ENCODE data around the gene SPATC1L. TPM values are rescaled to one million over a fixed set of nuclear protein-coding genes. Genes with fewer than 3 reads are reported as not detected.

SPATC1L gene
- total RNA-seq, 1 donor from 2014 or later = 5.2 TPM

GRCh38 chr21:46215436-46216131 is 31.3 kb upstream of the SPATC1L start:
- DNase-seq = no peak

GRCh38 chr21:46214478-46215340 is 30.4 kb upstream of the SPATC1L start:
- DNase-seq = no peak

- DNase-seq = no peak
These were observed 29.5 kb upstream of the SPATC1L start for GRCh38 chr21:46213620-46214286.

GRCh38 chr21:46212721-46213484 is 28.6 kb upstream of the SPATC1L start:
- DNase-seq = no peak

- DNase-seq = no peak
These were observed 27.8 kb upstream of the SPATC1L start for GRCh38 chr21:46211786-46212720.

GRCh38 chr21:46211376-46211775 is 27.1 kb upstream of the SPATC1L start:
- no peak for DNase-seq

- no peak for DNase-seq
These were observed 26.3 kb upstream of the SPATC1L start for GRCh38 chr21:46210378-46211136.

- no peak for DNase-seq
These were observed 24.8 kb upstream of the SPATC1L start for GRCh38 chr21:46208761-46209721.

GRCh38 chr21:46207920-46208591 is 23.8 kb upstream of the SPATC1L start:
- DNase-seq = no peak

- no peak for DNase-seq
These were observed 23.0 kb upstream of the SPATC1L start for GRCh38 chr21:46207006-46207919.

GRCh38 chr21:46206163-46207005 is 22.1 kb upstream of the SPATC1L start:
- DNase-seq = no peak

GRCh38 chr21:46205766-46206162 is 21.5 kb upstream of the SPATC1L start:
- DNase-seq = no peak

GRCh38 chr21:46205166-46205565 is 20.9 kb upstream of the SPATC1L start:
- DNase-seq = no peak

GRCh38 chr21:46203203-46203600 is 18.9 kb upstream of the SPATC1L start:
- no peak for DNase-seq

GRCh38 chr21:46202592-46203202 is 18.4 kb upstream of the SPATC1L start:
- DNase-seq = no peak
